HPDE6-E6E7 (cell line): ENCODE measurements around the gene CPTP.

ENCODE experiments used
- DNase-seq: peaks from one replicate; pipeline ENCODE4 v3.0.0; 2011; ENCODE audit warnings: missing footprints; ENCODE audit errors: extremely low spot score

CPTP gene

GRCh38 chr1:1324524-1325287 is at the start of gene CPTP, which contains the start of gene INTS11:
Gene CPTP, plus strand, starts transcription at chr1:1324802. Its CDS starts 2,109 bp downstream, at chr1:1326911.
Gene INTS11, minus strand, starts transcription at chr1:1324660. Its CDS starts 52 bp downstream, at chr1:1324608.
- DNase-seq: peak; percentile 92

GRCh38 chr1:1274931-1275431 is 49.6 kb upstream of the CPTP start:
- DNase-seq: no peak

- DNase-seq: no peak
Measured at GRCh38 chr1:1275836-1276235, 48.8 kb upstream of the CPTP start.

GRCh38 chr1:1278620-1279019 is 46.0 kb upstream of the CPTP start:
- DNase-seq: no peak

- no peak for DNase-seq
Measured at GRCh38 chr1:1279028-1279427, 45.6 kb upstream of the CPTP start.

GRCh38 chr1:1280782-1281481 is 43.7 kb upstream of the CPTP start:
- no peak for DNase-seq

- peak; percentile 82 for DNase-seq
Measured at GRCh38 chr1:1281533-1282321, 42.9 kb upstream of the CPTP start.

GRCh38 chr1:1282998-1283397 is 41.6 kb upstream of the CPTP start:
- no peak for DNase-seq

- no peak for DNase-seq
Measured at GRCh38 chr1:1283821-1284220, 40.8 kb upstream of the CPTP start.

- no peak for DNase-seq
Measured at GRCh38 chr1:1284221-1285101, 40.1 kb upstream of the CPTP start.

GRCh38 chr1:1285102-1285571 is 39.5 kb upstream of the CPTP start:
- no peak for DNase-seq

- no peak for DNase-seq
Measured at GRCh38 chr1:1285611-1286311, 38.8 kb upstream of the CPTP start.

- DNase-seq: no peak
Measured at GRCh38 chr1:1286313-1287261, 38.0 kb upstream of the CPTP start.

GRCh38 chr1:1287288-1288110 is 37.1 kb upstream of the CPTP start:
- no peak for DNase-seq

- no peak for DNase-seq
Measured at GRCh38 chr1:1290238-1290731, 34.3 kb upstream of the CPTP start.

GRCh38 chr1:1291023-1291528 is 33.5 kb upstream of the CPTP start:
- no peak for DNase-seq

GRCh38 chr1:1291548-1292441 is 32.8 kb upstream of the CPTP start:
- DNase-seq: no peak
